Neural cell (in vitro differentiated cells): Measurements from ENCODE around the gene KIAA0753. TPM values are rescaled to one million over a fixed set of nuclear protein-coding genes. Genes with fewer than 3 reads are reported as not detected.
"Not testable (repeated sequence)": the region's sequence is repeated elsewhere in the genome, so short reads cannot be mapped to it uniquely, and the experiment has no call there.

Experiments used
- H2AFZ ChIP-seq: fragments of 200-600, 300-800 bp; sonication (generic), shearing (Covaris generic); 2 replicates; pipeline ENCODE4 v1.6.0; 2014; ENCODE audit warnings: low read depth, mild to moderate bottlenecking, antibody characterized with exemption, low read length, moderate library complexity
- H3F3A ChIP-seq: fragments of 200-600 bp; shearing (Covaris generic); 2 replicates; pipeline ENCODE4 v1.6.1; 2016; ENCODE audit warnings: mild to moderate bottlenecking, moderate library complexity, mixed read lengths, antibody characterized with exemption, low read length; ENCODE audit not compliant: insufficient read depth, poor library complexity, severe bottlenecking
- H3K27ac ChIP-seq: fragments of 200-600, 300-800 bp; sonication (generic), shearing (Covaris generic); 2 replicates; pipeline ENCODE4 v1.5.1; 2014; ENCODE audit warnings: mild to moderate bottlenecking, low read length, moderate library complexity
- H3K27me3 ChIP-seq: fragments of 300-800, 200-600 bp; sonication (generic), shearing (Covaris generic); 2 replicates; pipeline ENCODE4 v1.6.0; 2014; ENCODE audit warnings: mild to moderate bottlenecking, low read depth, low read length, moderate library complexity; ENCODE audit not compliant: insufficient read depth
- H3K36me3 ChIP-seq: fragments of 300-800, 200-600 bp; sonication (generic), shearing (Covaris generic); 2 replicates; pipeline ENCODE4 v1.5.1; 2014; ENCODE audit warnings: mild to moderate bottlenecking, antibody characterized with exemption, low read length, moderate library complexity; ENCODE audit not compliant: insufficient read depth
- H3K4me2 ChIP-seq: fragments of 300-800, 200-600 bp; sonication (generic), shearing (Covaris generic); 2 replicates; pipeline ENCODE4 v1.6.0; 2014; ENCODE audit warnings: mild to moderate bottlenecking, low read length
- H3K4me3 ChIP-seq: fragments of 300-800, 200-600 bp; sonication (generic), shearing (Covaris generic); 2 replicates; pipeline ENCODE4 v1.5.1; 2014; ENCODE audit warnings: mild to moderate bottlenecking, low read length, moderate library complexity
- H3K79me2 ChIP-seq: fragments of 200-600 bp; shearing (Covaris generic); replicated peaks from 2 replicates; pipeline ENCODE4 v1.6.0; 2014; ENCODE audit warnings: mild to moderate bottlenecking, low read length, moderate library complexity; ENCODE audit not compliant: insufficient read depth
- H3K9ac ChIP-seq: fragments of 300-800, 200-600 bp; sonication (generic), shearing (Covaris generic); 2 replicates; pipeline ENCODE4 v1.6.1; 2016; ENCODE audit warnings: mild to moderate bottlenecking, low read length, mixed read lengths
- H3K9me2 ChIP-seq: fragments of 200-600 bp; shearing (Covaris generic); 2 replicates; pipeline ENCODE4 v1.6.1; 2016; ENCODE audit warnings: mild to moderate bottlenecking, low read length, mixed read lengths; ENCODE audit not compliant: insufficient read depth
- H3K9me3 ChIP-seq: fragments of 200-600, 300-800 bp; sonication (generic), shearing (Covaris generic); 2 replicates; pipeline ENCODE4 v1.6.1; 2016; ENCODE audit warnings: mild to moderate bottlenecking, mixed run types, low read length, moderate library complexity, mixed read lengths
- H4K20me1 ChIP-seq: fragments of 200-600 bp; shearing (Covaris generic); 2 replicates; pipeline ENCODE4 v1.6.1; 2016; ENCODE audit warnings: mild to moderate bottlenecking, mixed run types; ENCODE audit not compliant: insufficient read depth
- EP300 ChIP-seq: fragments of 450-650 bp; conservative IDR thresholded peaks from 2 replicates; pipeline ENCODE4 v1.6.1; 2014; ENCODE audit warnings: antibody characterized with exemption, mild to moderate bottlenecking, moderate library complexity; ENCODE audit not compliant: poor library complexity, severe bottlenecking
- EZH2 ChIP-seq: fragments of 200-600, 300-800 bp; shearing (Covaris generic), sonication (generic); IDR thresholded peaks from 2 replicates; pipeline ENCODE4 v1.6.1; 2014; ENCODE audit warnings: antibody characterized with exemption, low read length, borderline replicate concordance, mild to moderate bottlenecking; ENCODE audit not compliant: insufficient read depth, poor library complexity, severe bottlenecking
- MXI1 ChIP-seq: fragments of 450-650 bp; conservative IDR thresholded peaks from 2 replicates; pipeline ENCODE4 v1.6.1; 2014; ENCODE audit warnings: antibody characterized with exemption, mild to moderate bottlenecking; ENCODE audit not compliant: poor library complexity, severe bottlenecking
- POLR2AphosphoS5 ChIP-seq: IDR thresholded peaks from 2 replicates; pipeline ENCODE4 v1.6.1; 2012
- RAD21 ChIP-seq: fragments of 450-650 bp; conservative IDR thresholded peaks from 2 replicates; pipeline ENCODE4 v1.6.1; 2014; ENCODE audit warnings: antibody characterized with exemption, mild to moderate bottlenecking, moderate library complexity
- SMC3 ChIP-seq: fragments of 450-650 bp; conservative IDR thresholded peaks from 2 replicates; pipeline ENCODE4 v1.6.1; 2014; ENCODE audit warnings: antibody characterized with exemption, mild to moderate bottlenecking, moderate library complexity; ENCODE audit not compliant: poor library complexity
- TAF1 ChIP-seq: IDR thresholded peaks from 2 replicates; pipeline ENCODE4 v1.6.1; 2012; ENCODE audit warnings: low read depth
- polyA plus RNA-seq: library from polyadenylated mRNA; depleted of rRNA; stranded (reverse); fragments of >200 nt; gene quantifications from 2 replicates; pipeline ENCODE4 v1.2.3, GENCODE V29; 2014
- TF ChIP-seq, protein P1 (sequence below): fragments of 450-650 bp; IDR thresholded peaks from 2 replicates; pipeline ENCODE4 v1.5.1; 2014; ENCODE audit warnings: antibody characterized with exemption, mild to moderate bottlenecking, moderate library complexity; ENCODE audit not compliant: poor library complexity, severe bottlenecking
- TF ChIP-seq, protein P2 (sequence below): IDR thresholded peaks from 2 replicates; pipeline ENCODE4 v1.6.1; 2012; ENCODE audit warnings: borderline replicate concordance

Gene KIAA0753
- polyA plus RNA-seq, 1 donor from 2014 or later: 32.3 TPM

DNA sequence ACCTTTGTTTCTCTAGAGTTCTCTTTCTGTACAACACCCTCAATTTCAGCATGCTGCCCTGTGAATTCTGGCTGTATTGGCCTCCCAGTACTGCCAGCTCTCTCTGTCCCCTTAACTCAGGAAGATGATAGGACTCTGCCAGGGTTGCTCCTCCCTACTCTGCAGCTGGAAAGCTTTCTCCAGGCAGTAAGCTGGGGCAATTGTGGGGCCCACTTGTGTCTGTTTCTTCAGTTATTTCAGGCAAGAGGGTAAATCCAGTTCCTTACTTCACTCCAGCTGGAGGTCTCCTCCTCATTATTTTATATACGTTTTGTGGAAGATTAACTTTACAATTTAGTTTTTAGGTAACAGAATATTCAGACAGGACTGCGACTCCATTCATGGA is 20.9 kb upstream of the KIAA0753 start:
- no peaks in the 10 kb centered on the region for H3K9me3 ChIP-seq
- no peak overlapping the region for H3K9ac ChIP-seq
- H3K4me2 ChIP-seq: no peak overlapping the region
- no peaks in the 10 kb centered on the region for H3F3A ChIP-seq
- no peak overlapping the region for H2AFZ ChIP-seq
- no peak overlapping the region for H3K4me3 ChIP-seq
- TF ChIP-seq POLR2AphosphoS5 (no peak), MXI1 (no peak), EZH2 (no peak), EP300 (no peak)
- TF ChIP-seq, protein P1, sequence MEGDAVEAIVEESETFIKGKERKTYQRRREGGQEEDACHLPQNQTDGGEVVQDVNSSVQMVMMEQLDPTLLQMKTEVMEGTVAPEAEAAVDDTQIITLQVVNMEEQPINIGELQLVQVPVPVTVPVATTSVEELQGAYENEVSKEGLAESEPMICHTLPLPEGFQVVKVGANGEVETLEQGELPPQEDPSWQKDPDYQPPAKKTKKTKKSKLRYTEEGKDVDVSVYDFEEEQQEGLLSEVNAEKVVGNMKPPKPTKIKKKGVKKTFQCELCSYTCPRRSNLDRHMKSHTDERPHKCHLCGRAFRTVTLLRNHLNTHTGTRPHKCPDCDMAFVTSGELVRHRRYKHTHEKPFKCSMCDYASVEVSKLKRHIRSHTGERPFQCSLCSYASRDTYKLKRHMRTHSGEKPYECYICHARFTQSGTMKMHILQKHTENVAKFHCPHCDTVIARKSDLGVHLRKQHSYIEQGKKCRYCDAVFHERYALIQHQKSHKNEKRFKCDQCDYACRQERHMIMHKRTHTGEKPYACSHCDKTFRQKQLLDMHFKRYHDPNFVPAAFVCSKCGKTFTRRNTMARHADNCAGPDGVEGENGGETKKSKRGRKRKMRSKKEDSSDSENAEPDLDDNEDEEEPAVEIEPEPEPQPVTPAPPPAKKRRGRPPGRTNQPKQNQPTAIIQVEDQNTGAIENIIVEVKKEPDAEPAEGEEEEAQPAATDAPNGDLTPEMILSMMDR: no peak
- peaks cover 9% of the 10 kb centered on the region for H3K27me3 ChIP-seq
- H3K79me2 ChIP-seq: no peaks in the 10 kb centered on the region
- H4K20me1 ChIP-seq: no peaks in the 10 kb centered on the region
- H3K27ac ChIP-seq: no peak overlapping the region
- no peaks in the 10 kb centered on the region for H3K9me2 ChIP-seq
- H3K36me3 ChIP-seq: no peaks in the 10 kb centered on the region

- Histone ChIP-seq H3K27me3 (peaks cover 11% of the 10 kb centered on the region), H3F3A (no peaks in the 10 kb centered on the region)
Measured at GRCh38 chr17:6660805-6661463, 20.4 kb upstream of the KIAA0753 start.

GRCh38 chr17:6660101-6660500 is 19.6 kb upstream of the KIAA0753 start:
- no peak overlapping the region for H3K9ac ChIP-seq
- no peak overlapping the region for H3K4me3 ChIP-seq
- TF ChIP-seq EP300: no peak
- no peak for TF ChIP-seq MXI1
- TF ChIP-seq POLR2AphosphoS5: no peak
- no peak for TF ChIP-seq TAF1
- TF ChIP-seq, protein P2, sequence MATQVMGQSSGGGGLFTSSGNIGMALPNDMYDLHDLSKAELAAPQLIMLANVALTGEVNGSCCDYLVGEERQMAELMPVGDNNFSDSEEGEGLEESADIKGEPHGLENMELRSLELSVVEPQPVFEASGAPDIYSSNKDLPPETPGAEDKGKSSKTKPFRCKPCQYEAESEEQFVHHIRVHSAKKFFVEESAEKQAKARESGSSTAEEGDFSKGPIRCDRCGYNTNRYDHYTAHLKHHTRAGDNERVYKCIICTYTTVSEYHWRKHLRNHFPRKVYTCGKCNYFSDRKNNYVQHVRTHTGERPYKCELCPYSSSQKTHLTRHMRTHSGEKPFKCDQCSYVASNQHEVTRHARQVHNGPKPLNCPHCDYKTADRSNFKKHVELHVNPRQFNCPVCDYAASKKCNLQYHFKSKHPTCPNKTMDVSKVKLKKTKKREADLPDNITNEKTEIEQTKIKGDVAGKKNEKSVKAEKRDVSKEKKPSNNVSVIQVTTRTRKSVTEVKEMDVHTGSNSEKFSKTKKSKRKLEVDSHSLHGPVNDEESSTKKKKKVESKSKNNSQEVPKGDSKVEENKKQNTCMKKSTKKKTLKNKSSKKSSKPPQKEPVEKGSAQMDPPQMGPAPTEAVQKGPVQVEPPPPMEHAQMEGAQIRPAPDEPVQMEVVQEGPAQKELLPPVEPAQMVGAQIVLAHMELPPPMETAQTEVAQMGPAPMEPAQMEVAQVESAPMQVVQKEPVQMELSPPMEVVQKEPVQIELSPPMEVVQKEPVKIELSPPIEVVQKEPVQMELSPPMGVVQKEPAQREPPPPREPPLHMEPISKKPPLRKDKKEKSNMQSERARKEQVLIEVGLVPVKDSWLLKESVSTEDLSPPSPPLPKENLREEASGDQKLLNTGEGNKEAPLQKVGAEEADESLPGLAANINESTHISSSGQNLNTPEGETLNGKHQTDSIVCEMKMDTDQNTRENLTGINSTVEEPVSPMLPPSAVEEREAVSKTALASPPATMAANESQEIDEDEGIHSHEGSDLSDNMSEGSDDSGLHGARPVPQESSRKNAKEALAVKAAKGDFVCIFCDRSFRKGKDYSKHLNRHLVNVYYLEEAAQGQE: no peak
- no peak for TF ChIP-seq RAD21
- no peak for TF ChIP-seq EZH2
- TF ChIP-seq, protein P1: no peak
- no peak for TF ChIP-seq SMC3
- H3K36me3 ChIP-seq: no peaks in the 10 kb centered on the region
- H3F3A ChIP-seq: no peaks in the 10 kb centered on the region
- no peak overlapping the region for H3K4me2 ChIP-seq
- H3K9me3 ChIP-seq: no peaks in the 10 kb centered on the region
- no peaks in the 10 kb centered on the region for H3K79me2 ChIP-seq
- no peaks in the 10 kb centered on the region for H3K9me2 ChIP-seq
- no peaks in the 10 kb centered on the region for H4K20me1 ChIP-seq
- H2AFZ ChIP-seq: no peak overlapping the region
- H3K27ac ChIP-seq: no peak overlapping the region
- peaks cover 19% of the 10 kb centered on the region for H3K27me3 ChIP-seq

More at GRCh38 chr17:6660805-6661463, 20.4 kb upstream of the KIAA0753 start:
- H3K4me3 ChIP-seq: no peak overlapping the region
- no peak overlapping the region for H3K9ac ChIP-seq
- no peak overlapping the region for H3K4me2 ChIP-seq
- no peak overlapping the region for H3K27ac ChIP-seq
- TF ChIP-seq TAF1: no peak
- TF ChIP-seq EP300: no peak
- no peaks in the 10 kb centered on the region for H3K36me3 ChIP-seq
- no peaks in the 10 kb centered on the region for H4K20me1 ChIP-seq
- no peaks in the 10 kb centered on the region for H3K79me2 ChIP-seq
- H2AFZ ChIP-seq: no peak overlapping the region
- no peaks in the 10 kb centered on the region for H3K9me3 ChIP-seq
- no peaks in the 10 kb centered on the region for H3K9me2 ChIP-seq

DNA sequence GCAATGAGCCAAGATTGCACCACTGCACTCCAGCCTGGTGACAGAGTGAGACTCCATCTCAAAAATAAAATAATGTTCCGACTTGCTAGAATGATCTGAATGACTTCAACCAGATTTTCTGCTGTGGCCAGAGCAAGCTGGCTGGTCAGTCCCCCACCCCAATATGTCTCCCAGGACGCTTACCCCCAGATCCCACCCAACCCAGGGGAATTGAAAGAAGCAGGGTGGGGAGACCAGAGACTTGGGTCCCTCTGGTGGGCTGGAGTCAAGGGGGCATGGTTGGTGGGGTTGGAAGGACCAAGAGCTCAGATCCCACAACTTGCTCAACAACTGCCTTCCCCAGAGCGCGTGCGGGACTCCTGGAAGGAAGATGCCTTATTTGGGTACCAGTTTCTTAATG is 17.9 kb upstream of the KIAA0753 start:
- H3K36me3 ChIP-seq, H3K27ac ChIP-seq, H3K4me3 ChIP-seq, H3K4me2 ChIP-seq, H3F3A ChIP-seq, H3K9me2 ChIP-seq, H3K79me2 ChIP-seq, H3K9ac ChIP-seq, H2AFZ ChIP-seq, H4K20me1 ChIP-seq, H3K9me3 ChIP-seq: not testable (repeated sequence)
- H3K27me3 ChIP-seq: peaks cover 36% of the 10 kb centered on the region
